Lung (tissue), 12 donors: ENCODE measurements around the gene SLMAP. TPM values are rescaled to one million over a fixed set of nuclear protein-coding genes. Genes with fewer than 3 reads are reported as not detected.
A peak's percentile ranks its signal among the peaks of the same experiment; 100 is the strongest.

ENCODE experiments used
- ATAC-seq: fragments of 200-7000 bp; cut with Tn5 transposase; one replicate; pipeline ENCODE4 v1.9.1; 2020; ENCODE audit warnings: moderate number of reproducible peaks; ENCODE audit not compliant: insufficient read depth, low FRiP score
- DNase-seq, 3 donors: peaks; one replicate each; pipeline ENCODE4 v3.0.0-alpha.2; 2013 to 2017
- H3K27ac ChIP-seq, 2 donors: one replicate each; pipeline ENCODE4 v1.5.1; 2013; ENCODE audit warnings: mild to moderate bottlenecking in 2 of 2, moderate library complexity in 2 of 2, control low read depth in 1 of 2, inconsistent platforms in 1 of 2, low read depth in 1 of 2, low read length in 1 of 2
- H3K27me3 ChIP-seq, 3 donors: one replicate each; pipeline ENCODE4 v1.5.1; 2013; ENCODE audit warnings: low read length in 2 of 3; ENCODE audit not compliant: control insufficient read depth in 3 of 3, insufficient read depth in 3 of 3
- H3K36me3 ChIP-seq, 4 donors: one replicate each; pipeline ENCODE4 v1.5.1; 2013; ENCODE audit warnings: low read length in 4 of 4, mild to moderate bottlenecking in 1 of 4, moderate library complexity in 1 of 4; ENCODE audit not compliant: control insufficient read depth in 4 of 4, insufficient read depth in 4 of 4
- H3K4me1 ChIP-seq, 5 donors: one replicate each; pipeline ENCODE4 v1.5.1; 2013; ENCODE audit warnings: low read length in 5 of 5, mild to moderate bottlenecking in 2 of 5, moderate library complexity in 1 of 5; ENCODE audit not compliant: control insufficient read depth in 5 of 5, insufficient read depth in 5 of 5
- H3K4me3 ChIP-seq: one replicate; pipeline ENCODE4 v1.5.1; 2013; ENCODE audit warnings: mild to moderate bottlenecking, control low read depth, moderate library complexity
- H3K9ac ChIP-seq, 2 donors: one replicate each; pipeline ENCODE4 v1.5.1; 2013; ENCODE audit warnings: low read length in 2 of 2, control low read depth in 1 of 2; ENCODE audit not compliant: insufficient read depth in 1 of 2
- H3K9me3 ChIP-seq, 4 donors: one replicate each; pipeline ENCODE4 v1.5.1; 2013; ENCODE audit warnings: low read length in 3 of 4, mild to moderate bottlenecking in 1 of 4, moderate library complexity in 1 of 4; ENCODE audit not compliant: control insufficient read depth in 4 of 4, insufficient read depth in 3 of 4
- CTCF ChIP-seq: IDR thresholded peaks from 2 replicates; pipeline ENCODE4 v1.5.1; 2012; ENCODE audit warnings: mild to moderate bottlenecking; ENCODE audit errors: control extremely low read depth, extremely low read depth
- WGBS, 2 donors: extraction: QIAGEN DNeasy Blood & Tissue Kit; methylation state at CpG; one replicate each; pipeline ENCODE4 v1.1.7; 2013; 5-methylcytosine and 5-hydroxymethylcytosine counted together
- polyA plus RNA-seq, 2 donors: library from polyadenylated mRNA; stranded (reverse); fragments of 200-250 nt; gene quantifications; one replicate each; pipeline ENCODE4 v1.2.1, GENCODE V29; 2013
- total RNA-seq, 2 donors: library from RNA; depleted of rRNA in 1 of 2; stranded (reverse); fragments of >200 nt in 1 of 2; gene quantifications; one replicate each; pipeline ENCODE4 v1.2.1, GENCODE V29; 2014 to 2021
- donor health status: control.
- donor health status: control.
- donor health status: Bipolar disorder and iron deficiency.
- donor health status: healthy.
- donor health status: DM: yes; HTN: yes; CAD: no.

SLMAP gene
- total and polyA plus RNA-seq, 4 donors = 11.4 to 118 (median 47.2) TPM

- no peak overlapping the region for H3K4me3 ChIP-seq
Observed at GRCh38 chr3:57946970-57947381, 190.9 kb downstream of the SLMAP start.

GRCh38 chr3:57948080-57948671 lies 192.1 kb downstream of the SLMAP start:
- H3K27me3 ChIP-seq = no peaks in the 10 kb centered on the region
- peaks cover 0 to 3% (median 0%) of the 10 kb centered on the region in 4 donors for H3K9me3 ChIP-seq
- TF ChIP-seq CTCF = no peak
- 84 to 89% methylated on average over 12 of the region's 12 CpGs for WGBS, 2 donors
- no peaks in the 10 kb centered on the region for H3K36me3 ChIP-seq
- H3K27ac ChIP-seq = no peak overlapping the region
- H3K4me1 ChIP-seq = peaks cover 8 to 24% (median 13%) of the 10 kb centered on the region in 5 donors
- ATAC-seq (no peak), DNase-seq (no peak)
- H3K9ac ChIP-seq = no peak overlapping the region
- H3K4me3 ChIP-seq = no peak overlapping the region

More at GRCh38 chr3:57946970-57947381, 190.9 kb downstream of the SLMAP start:
- peaks cover 8 to 23% (median 12%) of the 10 kb centered on the region in 5 donors for H3K4me1 ChIP-seq
- no peak for ATAC-seq
- no peak for TF ChIP-seq CTCF
- H3K27ac ChIP-seq = no peak overlapping the region
- H3K9ac ChIP-seq = no peak overlapping the region
- peaks cover 0 to 3% (median 0%) of the 10 kb centered on the region in 4 donors for H3K9me3 ChIP-seq
- WGBS, 2 donors = 85 to 86% methylated on average over 5 of the region's 5 CpGs
- H3K27me3 ChIP-seq = no peaks in the 10 kb centered on the region
- no peak for DNase-seq
- H3K36me3 ChIP-seq = no peaks in the 10 kb centered on the region

GRCh38 chr3:57948781-57949242 lies 192.7 kb downstream of the SLMAP start:
- Histone ChIP-seq H3K27ac (no peak overlapping the region), H3K9ac (no peak overlapping the region), H3K36me3 (no peaks in the 10 kb centered on the region), H3K4me3 (no peak overlapping the region), H3K9me3 (peaks cover 0 to 3% (median 0%) of the 10 kb centered on the region in 4 donors), H3K4me1 (peaks cover 8 to 19% (median 10%) of the 10 kb centered on the region in 5 donors), H3K27me3 (no peaks in the 10 kb centered on the region)
- DNase-seq = peak in 2 of 3 donors; percentile 42 to 63
- ATAC-seq = no peak
- WGBS, 2 donors = 86 to 89% methylated on average over 9 of the region's 9 CpGs
- TF ChIP-seq CTCF = no peak
